CD4-positive, alpha-beta memory T cell (primary cell): ENCODE results near the gene ASTE1. TPM values are rescaled to one million over a fixed set of nuclear protein-coding genes. Genes with fewer than 3 reads are reported as not detected.

ENCODE experiments used
- CTCF ChIA-PET: fragments of 350-600 bp; sonication (Branson Sonifier 250); formaldehyde crosslinking; loops from one replicate; lab custom pipeline; 2021; ENCODE audit warnings: inconsistent platforms; ENCODE audit not compliant: partially characterized antibody; lab: Charles Lee
- POLR2A ChIA-PET: fragments of 350-600 bp; sonication (Branson Sonifier 250); formaldehyde crosslinking; loops from one replicate; lab custom pipeline; 2021; ENCODE audit not compliant: partially characterized antibody; lab: Charles Lee
- DNase-seq, 5 donors: peaks; one replicate each; pipeline versions ENCODE4 v3.0.0 to v3.0.0-alpha.2; 2020 to 2022; ENCODE audit warnings: mixed read lengths in 1 of 5
- H3K27ac ChIP-seq: one replicate; pipeline ENCODE4 v1.7.0; 2013; ENCODE audit warnings: low read depth, low read length
- H3K27me3 ChIP-seq: 2 replicates; pipeline ENCODE4 v1.7.0; 2013; ENCODE audit warnings: mild to moderate bottlenecking, low read length, moderate library complexity; ENCODE audit not compliant: insufficient read depth
- H3K36me3 ChIP-seq: 2 replicates; pipeline ENCODE4 v1.7.0; 2013; ENCODE audit warnings: mild to moderate bottlenecking, low read length, moderate library complexity; ENCODE audit not compliant: insufficient read depth
- H3K4me1 ChIP-seq: 2 replicates; pipeline ENCODE4 v1.7.0; 2013; ENCODE audit warnings: mild to moderate bottlenecking, low read length, moderate library complexity; ENCODE audit not compliant: insufficient read depth
- H3K4me3 ChIP-seq, 2 donors: one replicate each; pipeline ENCODE4 v1.7.0; 2013; ENCODE audit warnings: low read length in 2 of 2, mild to moderate bottlenecking in 1 of 2
- H3K9me3 ChIP-seq, 2 donors: one replicate each; pipeline ENCODE4 v1.7.0; 2013; ENCODE audit warnings: low read length in 2 of 2, control low read depth in 1 of 2; ENCODE audit not compliant: control insufficient read depth in 1 of 2
- H3K27ac Mint-ChIP-seq, 7 donors: one replicate each; pipeline ENCODE4 v1.8.0; 2020 to 2021; ENCODE audit warnings: mixed read lengths in 7 of 7, mild to moderate bottlenecking in 6 of 7, inconsistent platforms in 3 of 7, moderate library complexity in 3 of 7
- H3K27me3 Mint-ChIP-seq, 2 donors: one replicate each; pipeline ENCODE4 v1.8.0; 2020 to 2021; ENCODE audit warnings: mixed read lengths in 2 of 2
- H3K36me3 Mint-ChIP-seq, 2 donors: one replicate each; pipeline ENCODE4 v1.8.0; 2020 to 2021; ENCODE audit warnings: mixed read lengths in 2 of 2, inconsistent platforms in 1 of 2, mild to moderate bottlenecking in 1 of 2
- H3K4me1 Mint-ChIP-seq, 4 donors: one replicate each; pipeline ENCODE4 v1.8.0; 2020 to 2021; ENCODE audit warnings: mixed read lengths in 4 of 4, mild to moderate bottlenecking in 1 of 4
- H3K4me3 Mint-ChIP-seq, 8 donors: one replicate each; pipeline ENCODE4 v1.8.0; 2020 to 2021; ENCODE audit warnings: mixed read lengths in 8 of 8, mild to moderate bottlenecking in 7 of 8, moderate library complexity in 6 of 8, inconsistent platforms in 3 of 8
- H3K9me3 Mint-ChIP-seq, 8 donors: one replicate each; pipeline ENCODE4 v1.8.0; 2020 to 2021; ENCODE audit warnings: mixed read lengths in 8 of 8, mild to moderate bottlenecking in 5 of 8, inconsistent platforms in 3 of 8, moderate library complexity in 1 of 8
- intact Hi-C: fragments of 100-400 bp; cut with micrococcal nuclease; formaldehyde crosslinking; loops from one replicate; pipeline ENCODE4 v1.15.1; 2023
- polyA plus RNA-seq, 2 donors: library from polyadenylated mRNA; unstranded; fragments of 300-500 nt; fragmentation: Illumina TruSeq; gene quantifications; one replicate each; pipeline ENCODE4 v1.2.3, GENCODE V29; 2021
- total RNA-seq, 2 experiments: library from RNA; stranded (reverse); gene quantifications; one replicate each; pipeline ENCODE4 v1.2.3, GENCODE V29; 2021

The ASTE1 gene
- total RNA-seq (10 to 100 TPM; 28.1 TPM), polyA plus RNA-seq (10 to 100 TPM; 23.8 to 31.9 TPM)

DNA sequence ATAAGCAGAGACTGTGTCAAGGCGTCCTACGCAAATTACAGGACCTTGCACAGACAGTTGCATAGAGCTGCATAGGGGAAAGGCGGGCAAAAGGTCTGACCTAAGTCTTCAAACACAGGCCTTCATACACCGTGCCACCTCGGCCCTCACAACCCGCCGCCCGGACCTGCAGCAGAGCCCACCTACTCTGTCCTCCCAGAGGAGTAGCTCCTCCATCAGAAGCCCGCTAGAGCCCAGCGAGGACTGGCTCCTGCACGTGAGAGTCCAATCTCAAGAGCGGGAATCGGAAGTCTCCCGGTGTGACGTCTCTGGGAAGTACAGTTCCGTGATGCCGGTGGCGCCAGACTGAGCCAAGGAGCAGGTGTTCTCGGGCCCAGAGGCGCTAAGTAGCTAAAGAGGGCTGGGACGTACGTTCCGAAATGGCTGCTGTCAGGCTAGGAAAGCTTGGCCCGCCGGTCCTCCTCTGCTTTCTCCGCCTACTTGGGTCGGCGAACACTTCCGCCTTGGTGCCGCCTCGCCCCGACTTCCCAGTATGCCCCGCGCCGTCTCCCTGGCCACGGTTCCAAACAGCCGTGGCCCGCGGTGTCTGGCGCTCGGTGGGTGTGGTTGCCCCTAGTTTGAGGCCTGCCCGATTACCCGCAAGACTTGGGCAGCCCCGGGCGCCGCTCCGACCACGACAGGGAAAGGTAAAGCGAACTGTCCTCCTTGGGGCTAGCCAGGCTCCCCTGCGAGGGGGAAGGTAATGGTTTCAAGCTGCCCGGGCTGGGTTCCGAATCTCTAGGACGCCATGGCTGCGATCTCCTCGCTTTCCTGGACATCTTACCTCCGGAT, at the start of gene ASTE1, which contains the start of gene NEK11:
Gene ASTE1, minus strand, starts transcription at position 505 of the 831 bp plus-strand sequence. CDS start 1,519 bp downstream, outside the sequence.
Gene NEK11, plus strand, starts transcription at position 557 of the 831 bp plus-strand sequence. CDS start 2,832 bp downstream, outside the sequence.
- Histone ChIP-seq H3K36me3 (peaks cover 12% of the 10 kb centered on the region), H3K4me1 (peaks cover 52% of the 10 kb centered on the region), H3K27ac (peak within 1 kb of the TSS; percentile 90), H3K9me3 (no peaks in the 10 kb centered on the region), H3K4me3 (peak within 1 kb of the TSS; percentile 76 to 95), H3K27me3 (no peaks in the 10 kb centered on the region)
- peak within 1 kb of the TSS; percentile 87 to 95 (median 94) for H3K4me3 Mint-ChIP-seq
- intact Hi-C loops: loop anchor here (1.0 to 10.0 kb wide), 10 partner anchors 16 to 1696 kb away; partner anchors contain the start of genes DNAJC13, MRPL3, NPHP3 and NUDT16
- H3K36me3 Mint-ChIP-seq: peaks cover 22 to 42% of the 10 kb centered on the region in 2 donors
- POLR2A ChIA-PET: interaction anchor here (0.9 to 5.2 kb wide), 16 partner anchors 9 to 1391 kb away, joined by 3 to 64 read pairs (median 5); partner anchors contain the start of genes ATP2C1, DNAJC13, NUDT16 and PIK3R4
- peaks cover 0 to 3% (median 0%) of the 10 kb centered on the region in 8 donors for H3K9me3 Mint-ChIP-seq
- CTCF ChIA-PET: interaction anchor here (0.8 to 2.3 kb wide), 4 partner anchors 9 to 133 kb away, joined by 3 to 11 read pairs (median 4); partner anchors contain the start of gene ATP2C1
- no peaks in the 10 kb centered on the region for H3K27me3 Mint-ChIP-seq
- peaks cover 39 to 60% (median 50%) of the 10 kb centered on the region in 4 donors for H3K4me1 Mint-ChIP-seq
- peak within 1 kb of the TSS; percentile 92 to 99 (median 98) for H3K27ac Mint-ChIP-seq
- DNase-seq: peak; percentile 93 to 95 (median 94)

- H3K27me3 Mint-ChIP-seq: no peaks in the 10 kb centered on the region
- H3K36me3 ChIP-seq: no peaks in the 10 kb centered on the region
- H3K36me3 Mint-ChIP-seq: no peaks in the 10 kb centered on the region
- peaks cover 0 to 5% (median 2%) of the 10 kb centered on the region in 4 donors for H3K4me1 Mint-ChIP-seq
- no peaks in the 10 kb centered on the region for H3K4me1 ChIP-seq
- ChIA-PET POLR2A (no interaction called here), CTCF (interaction anchor here (1.3 kb wide), 1 partner anchor 10 kb away, joined by 3 read pairs; no protein-coding TSS in a partner anchor)
- H3K27me3 ChIP-seq: no peaks in the 10 kb centered on the region
- no peaks in the 10 kb centered on the region for H3K9me3 ChIP-seq
- H3K4me3 ChIP-seq: no peak overlapping the region
- peaks cover 0 to 3% (median 0%) of the 10 kb centered on the region in 8 donors for H3K9me3 Mint-ChIP-seq
- no peak overlapping the region for H3K27ac Mint-ChIP-seq
- no peak for DNase-seq
- no peak overlapping the region for H3K4me3 Mint-ChIP-seq
- intact Hi-C loops: no loop called here
- H3K27ac ChIP-seq: no peak overlapping the region
Observed at GRCh38 chr3:131075632-131076328, 49.2 kb upstream of the ASTE1 start.

DNA sequence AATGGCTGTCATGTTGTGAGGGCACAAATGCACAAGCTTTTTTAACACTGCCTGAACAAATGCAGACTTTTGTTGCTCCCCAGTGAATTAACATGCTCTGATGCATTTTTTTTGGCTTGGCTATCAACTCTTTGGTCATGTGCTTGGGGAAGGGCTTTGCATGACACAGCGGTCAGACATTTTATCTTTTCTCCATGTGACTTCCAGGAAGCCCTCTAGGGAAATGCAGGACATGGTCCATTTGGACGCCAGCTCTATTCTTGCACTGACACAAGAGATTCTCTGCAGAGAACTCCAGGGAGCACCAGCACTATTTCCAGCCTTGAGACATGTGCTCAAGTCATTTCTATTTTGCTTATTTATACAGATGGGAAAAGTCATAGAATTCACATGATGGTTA, 46.2 kb upstream of the ASTE1 start:
- no peak overlapping the region for H3K4me3 ChIP-seq
- H3K4me1 ChIP-seq: no peaks in the 10 kb centered on the region
- Mint-ChIP-seq H3K4me1 (peaks cover 0 to 5% (median 2%) of the 10 kb centered on the region in 4 donors), H3K4me3 (no peak overlapping the region), H3K27me3 (no peaks in the 10 kb centered on the region), H3K9me3 (peaks cover 0 to 3% (median 0%) of the 10 kb centered on the region in 8 donors), H3K36me3 (no peaks in the 10 kb centered on the region), H3K27ac (no peak overlapping the region)
- H3K27ac ChIP-seq: no peak overlapping the region
- CTCF ChIA-PET: no interaction called here
- DNase-seq: no peak
- no peaks in the 10 kb centered on the region for H3K36me3 ChIP-seq
- H3K27me3 ChIP-seq: no peaks in the 10 kb centered on the region
- no peaks in the 10 kb centered on the region for H3K9me3 ChIP-seq
- POLR2A ChIA-PET: no interaction called here
- intact Hi-C loops: no loop called here

DNA sequence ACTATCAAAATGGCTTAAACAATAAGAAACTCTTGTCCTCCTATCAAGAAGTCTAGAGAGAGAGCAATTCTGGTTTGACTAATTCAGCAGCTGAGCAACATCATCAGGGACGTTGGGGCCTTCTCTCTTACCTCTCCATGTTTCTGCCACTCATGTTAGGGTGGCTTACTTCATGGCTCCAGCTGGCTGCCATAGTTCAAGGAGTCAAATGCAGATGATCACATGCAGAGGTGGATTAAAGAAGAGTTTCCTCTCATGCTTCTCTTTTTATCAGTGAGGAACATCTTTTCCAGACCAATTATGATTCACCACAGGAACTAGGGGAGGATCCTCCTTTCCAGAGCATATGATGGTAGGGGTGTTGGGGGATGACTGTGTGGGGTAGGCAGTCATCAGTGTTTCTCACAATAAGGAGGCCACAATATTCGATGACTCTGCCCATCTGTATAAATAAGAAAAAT, 45.5 kb upstream of the ASTE1 start:
- POLR2A ChIA-PET: no interaction called here
- peaks cover 0 to 3% (median 0%) of the 10 kb centered on the region in 8 donors for H3K9me3 Mint-ChIP-seq
- peak overlapping the region in 1 of 7 donors; percentile 8 for H3K27ac Mint-ChIP-seq

GRCh38 chr3:131067983-131068382, 41.4 kb upstream of the ASTE1 start:
- ChIA-PET POLR2A (no interaction called here), CTCF (no interaction called here)
- H3K4me3 Mint-ChIP-seq: no peak overlapping the region
- no peaks in the 10 kb centered on the region for H3K27me3 Mint-ChIP-seq
- Histone ChIP-seq H3K27me3 (no peaks in the 10 kb centered on the region), H3K27ac (no peak overlapping the region), H3K4me1 (no peaks in the 10 kb centered on the region), H3K9me3 (no peaks in the 10 kb centered on the region), H3K4me3 (no peak overlapping the region), H3K36me3 (no peaks in the 10 kb centered on the region)
- H3K36me3 Mint-ChIP-seq: no peaks in the 10 kb centered on the region
- no peaks in the 10 kb centered on the region for H3K9me3 Mint-ChIP-seq
- H3K27ac Mint-ChIP-seq: no peak overlapping the region
- intact Hi-C loops: no loop called here
- DNase-seq: no peak
- peaks cover 0 to 5% (median 2%) of the 10 kb centered on the region in 4 donors for H3K4me1 Mint-ChIP-seq

More for the DNA sequence above, 45.5 kb upstream of the ASTE1 start:
- no peaks in the 10 kb centered on the region for H3K27me3 Mint-ChIP-seq
- no peaks in the 10 kb centered on the region for H3K36me3 ChIP-seq
- H3K36me3 Mint-ChIP-seq: no peaks in the 10 kb centered on the region
- intact Hi-C loops: no loop called here
- no peak for DNase-seq
- no peaks in the 10 kb centered on the region for H3K9me3 ChIP-seq
- no peaks in the 10 kb centered on the region for H3K27me3 ChIP-seq
- CTCF ChIA-PET: interaction anchor here (0.9 kb wide), 1 partner anchor 9 kb away, joined by 3 read pairs; no protein-coding TSS in a partner anchor
- no peak overlapping the region for H3K27ac ChIP-seq
- H3K4me3 Mint-ChIP-seq: no peak overlapping the region
- H3K4me1 ChIP-seq: no peaks in the 10 kb centered on the region
- H3K4me3 ChIP-seq: no peak overlapping the region
- peaks cover 0 to 5% (median 2%) of the 10 kb centered on the region in 4 donors for H3K4me1 Mint-ChIP-seq

DNA sequence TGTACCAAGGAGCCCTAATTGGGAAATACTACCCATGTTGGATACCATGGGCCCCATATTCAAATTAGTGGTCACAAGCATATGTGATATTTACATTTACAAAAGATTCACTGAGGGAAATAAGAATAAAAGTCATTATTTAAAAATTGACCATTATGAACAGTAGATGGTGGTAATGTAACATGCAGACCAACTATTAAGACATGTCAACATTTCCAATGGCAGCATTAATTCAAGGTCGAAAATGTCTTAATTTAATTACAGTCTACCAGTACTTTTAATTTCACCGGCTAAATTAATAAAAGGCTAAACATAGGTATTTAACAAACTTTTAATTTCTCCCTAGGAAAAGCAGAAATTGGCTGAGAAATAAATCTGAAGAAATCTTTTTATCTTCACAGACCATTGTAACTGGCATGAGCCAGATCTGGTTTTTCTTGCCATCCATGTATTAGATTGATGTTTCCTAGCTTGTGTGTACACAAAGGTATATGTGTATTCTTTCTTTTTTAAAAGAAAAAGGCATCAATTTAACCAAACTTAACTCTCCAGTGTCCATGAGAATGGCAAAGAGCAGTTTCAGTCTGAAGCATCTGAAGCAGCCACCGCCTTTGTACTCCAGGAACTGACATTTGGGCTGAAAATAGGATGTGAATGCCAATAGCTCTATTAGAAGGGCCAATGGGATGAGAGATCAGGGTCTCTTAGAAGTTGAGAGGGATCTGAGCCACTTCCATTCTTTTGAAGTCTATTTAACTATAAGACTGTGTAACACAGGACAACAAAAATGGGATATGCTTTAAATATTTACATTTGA, 26.6 kb upstream of the ASTE1 start:
- Mint-ChIP-seq H3K27ac (no peak overlapping the region), H3K36me3 (no peaks in the 10 kb centered on the region), H3K4me3 (no peak overlapping the region), H3K4me1 (peaks cover 0 to 4% (median under 1%) of the 10 kb centered on the region in 4 donors), H3K9me3 (peaks cover 0 to 3% (median 0%) of the 10 kb centered on the region in 8 donors), H3K27me3 (no peaks in the 10 kb centered on the region)
- ChIA-PET POLR2A (no interaction called here), CTCF (interaction anchor here (0.9 to 1.1 kb wide), 2 partner anchors 12 to 20 kb away, joined by 3 read pairs; no protein-coding TSS in a partner anchor)
- no peak for DNase-seq
- H3K4me1 ChIP-seq: no peaks in the 10 kb centered on the region
- no peak overlapping the region for H3K27ac ChIP-seq
- H3K36me3 ChIP-seq: no peaks in the 10 kb centered on the region
- no peaks in the 10 kb centered on the region for H3K27me3 ChIP-seq
- no peak overlapping the region for H3K4me3 ChIP-seq
- intact Hi-C loops: no loop called here
- H3K9me3 ChIP-seq: no peaks in the 10 kb centered on the region
